Measurements from ENCODE around the gene RARRES2. TPM values are rescaled to one million over a fixed set of nuclear protein-coding genes. Genes with fewer than 3 reads are reported as not detected.

The RARRES2 gene
- total and polyA plus RNA-seq, 2 experiments from 2014 or later: not detected

GRCh38 chr7:150325901-150326300 lies 15.5 kb downstream of the RARRES2 start:
- DNase-seq: no peak
- Histone ChIP-seq H3K4me3 (no peak overlapping the region), H3K4me1 (ENCODE audit: insufficient read depth) (no peaks in the 10 kb centered on the region), H3K9me2 (ENCODE audit: insufficient read depth) (no peaks in the 10 kb centered on the region), H3K9me3 (ENCODE audit: low read depth) (no peaks in the 10 kb centered on the region), H3K4me2 (ENCODE audit: unreplicated experiment) (no peak overlapping the region), H3K36me3 (ENCODE audit: low read depth) (no peaks in the 10 kb centered on the region), H3K27ac (no peak overlapping the region), H3F3A (ENCODE audit: insufficient read depth) (no peaks in the 10 kb centered on the region), H3K27me3 (replicated peaks; ENCODE audit: insufficient read depth) (peaks cover 9% of the 10 kb centered on the region; the same call in 1 of the 2 replicates), H3K79me2 (ENCODE audit: insufficient read depth) (no peaks in the 10 kb centered on the region), H2AFZ (no peak overlapping the region), H4K20me1 (ENCODE audit: insufficient read depth) (no peaks in the 10 kb centered on the region), H3K9ac (no peak overlapping the region)
- in situ Hi-C loops (cut with MboI): no loop called here
- 68 to 73% methylated on average over 6 of the region's 6 CpGs for WGBS, 2 experiments (ENCODE audit: low coverage in 1 of 2, low lambda C conversion rate in 2 of 2, missing lambda C conversion rate in 2 of 2)
- TF ChIP-seq EZH2 (IDR thresholded peaks at IDR 0.05; ENCODE audit: insufficient read depth, poor library complexity, severe bottlenecking): no peak
- TF ChIP-seq EZH2phosphoT487 (IDR thresholded peaks at IDR 0.05; ENCODE audit: insufficient read depth, low read depth): no peak

- no peaks in the 10 kb centered on the region for H3F3A ChIP-seq (ENCODE audit: insufficient read depth)
- no peak for DNase-seq
These were observed 16.3 kb downstream of the RARRES2 start for GRCh38 chr7:150325110-150325611.

GRCh38 chr7:150324373-150324961 lies 17.0 kb downstream of the RARRES2 start:
- Histone ChIP-seq H3K36me3 (ENCODE audit: low read depth) (no peaks in the 10 kb centered on the region), H3K4me1 (ENCODE audit: insufficient read depth) (no peaks in the 10 kb centered on the region), H3K9ac (no peak overlapping the region), H3K9me2 (ENCODE audit: insufficient read depth) (no peaks in the 10 kb centered on the region), H3K79me2 (ENCODE audit: insufficient read depth) (no peaks in the 10 kb centered on the region), H3F3A (ENCODE audit: insufficient read depth) (no peaks in the 10 kb centered on the region), H3K27me3 (replicated peaks; ENCODE audit: insufficient read depth) (0 out of 2 replicates have a peak, but pooled peaks cover 9% of the 10 kb centered on the region), H4K20me1 (ENCODE audit: insufficient read depth) (no peaks in the 10 kb centered on the region), H3K4me3 (no peak overlapping the region), H3K27ac (no peak overlapping the region), H2AFZ (no peak overlapping the region), H3K4me2 (ENCODE audit: unreplicated experiment) (no peak overlapping the region), H3K9me3 (ENCODE audit: low read depth) (no peaks in the 10 kb centered on the region)
- in situ Hi-C loops (cut with MboI): no loop called here
- WGBS, 2 experiments (ENCODE audit: low coverage in 1 of 2, low lambda C conversion rate in 2 of 2, missing lambda C conversion rate in 2 of 2): 71 to 80% methylated on average over 12 of the region's 12 CpGs
- TF ChIP-seq EZH2phosphoT487 (IDR thresholded peaks at IDR 0.05; ENCODE audit: insufficient read depth, low read depth): no peak
- no peak for TF ChIP-seq EZH2 (IDR thresholded peaks at IDR 0.05; ENCODE audit: insufficient read depth, poor library complexity, severe bottlenecking)
- DNase-seq: no peak

More at GRCh38 chr7:150325110-150325611, 16.3 kb downstream of the RARRES2 start:
- H3K27me3 ChIP-seq (replicated peaks; ENCODE audit: insufficient read depth): 0 out of 2 replicates have a peak, but pooled peaks cover 9% of the 10 kb centered on the region
- H3K27ac ChIP-seq: no peak overlapping the region
- no peak overlapping the region for H3K4me3 ChIP-seq
- no peaks in the 10 kb centered on the region for H3K4me1 ChIP-seq (ENCODE audit: insufficient read depth)
- 64 to 69% methylated on average over 10 of the region's 10 CpGs for WGBS, 2 experiments (ENCODE audit: low coverage in 1 of 2, low lambda C conversion rate in 2 of 2, missing lambda C conversion rate in 2 of 2)
- H4K20me1 ChIP-seq (ENCODE audit: insufficient read depth): no peaks in the 10 kb centered on the region
- H3K36me3 ChIP-seq (ENCODE audit: low read depth): no peaks in the 10 kb centered on the region
- H3K9me2 ChIP-seq (ENCODE audit: insufficient read depth): no peaks in the 10 kb centered on the region
- H3K9ac ChIP-seq: no peak overlapping the region
- in situ Hi-C loops (cut with MboI): no loop called here
- H3K79me2 ChIP-seq (ENCODE audit: insufficient read depth): no peaks in the 10 kb centered on the region
- H3K4me2 ChIP-seq (ENCODE audit: unreplicated experiment): no peak overlapping the region
- H2AFZ ChIP-seq: no peak overlapping the region
- TF ChIP-seq EZH2 (IDR thresholded peaks at IDR 0.05; ENCODE audit: insufficient read depth, poor library complexity, severe bottlenecking) (no peak), EZH2phosphoT487 (IDR thresholded peaks at IDR 0.05; ENCODE audit: insufficient read depth, low read depth) (no peak)
- H3K9me3 ChIP-seq (ENCODE audit: low read depth): no peaks in the 10 kb centered on the region

- H3K36me3 ChIP-seq (ENCODE audit: low read depth): no peaks in the 10 kb centered on the region
- H3K9me2 ChIP-seq (ENCODE audit: insufficient read depth): no peaks in the 10 kb centered on the region
- DNase-seq: no peak
- no peak overlapping the region for H3K9ac ChIP-seq
- H3K79me2 ChIP-seq (ENCODE audit: insufficient read depth): no peaks in the 10 kb centered on the region
- no peaks in the 10 kb centered on the region for H3K9me3 ChIP-seq (ENCODE audit: low read depth)
- no peaks in the 10 kb centered on the region for H3K4me1 ChIP-seq (ENCODE audit: insufficient read depth)
- 19 to 20% methylated on average over 16 of the region's 16 CpGs for WGBS, 2 experiments (ENCODE audit: low coverage in 1 of 2, low lambda C conversion rate in 2 of 2, missing lambda C conversion rate in 2 of 2)
- H2AFZ ChIP-seq: peak overlapping the region; percentile 46; the same call in 1 of the 2 replicates
- in situ Hi-C loops (cut with MboI): no loop called here
- 0 out of 2 replicates have a peak, but pooled peaks cover 9% of the 10 kb centered on the region for H3K27me3 ChIP-seq (replicated peaks; ENCODE audit: insufficient read depth)
- TF ChIP-seq EZH2phosphoT487 (IDR thresholded peaks at IDR 0.05; ENCODE audit: insufficient read depth, low read depth) (no peak), EZH2 (IDR thresholded peaks at IDR 0.05; ENCODE audit: insufficient read depth, poor library complexity, severe bottlenecking) (no peak)
- H3K27ac ChIP-seq: no peak overlapping the region
- H3K4me3 ChIP-seq: no peak overlapping the region
- no peak overlapping the region for H3K4me2 ChIP-seq (ENCODE audit: unreplicated experiment)
- H4K20me1 ChIP-seq (ENCODE audit: insufficient read depth): no peaks in the 10 kb centered on the region
- no peaks in the 10 kb centered on the region for H3F3A ChIP-seq (ENCODE audit: insufficient read depth)
These were observed 17.6 kb downstream of the RARRES2 start for GRCh38 chr7:150323682-150324372.

Data from GM23248 (cell line).